Body of pancreas (tissue), 4 donors: ENCODE measurements around the gene RILPL2. TPM values are rescaled to one million over a fixed set of nuclear protein-coding genes. Genes with fewer than 3 reads are reported as not detected.
"Not testable (repeated sequence)": the region's sequence is repeated elsewhere in the genome, so short reads cannot be mapped to it uniquely, and the experiment has no call there.

Experiments used
- ATAC-seq: fragments of 150-250 bp; one replicate; pipeline ENCODE4 v1.9.1; 2016
- DNase-seq, 4 donors: peaks; one replicate each; pipeline ENCODE4 v3.0.0-alpha.2; 2019
- H3K27ac ChIP-seq, 4 donors: fragments of 200-600 bp; sonication (generic); 1 replicate in 3 of 4; 2 replicates in 1 of 4; pipeline versions ENCODE4 v1.5.1 to v1.6.1; 2016 to 2019; ENCODE audit warnings: mild to moderate bottlenecking in 1 of 4, mixed read lengths in 1 of 4, moderate library complexity in 1 of 4
- H3K27me3 ChIP-seq, 2 donors: fragments of 200-600 bp; sonication (generic); one replicate each; pipeline ENCODE4 v1.6.0; 2016; ENCODE audit warnings: mild to moderate bottlenecking in 1 of 2
- H3K36me3 ChIP-seq, 2 donors: fragments of 200-600 bp; sonication (generic); replicated peaks in 1 of 2; 2 replicates each; pipeline ENCODE4 v1.5.1; 2016; ENCODE audit warnings: low read depth in 2 of 2; ENCODE audit not compliant: insufficient read depth in 1 of 2
- H3K4me1 ChIP-seq: fragments of 200-600 bp; sonication (generic); one replicate; pipeline ENCODE4 v1.6.0; 2016
- H3K4me3 ChIP-seq, 2 donors: fragments of 200-600 bp; sonication (generic); 1 replicate in 1 of 2; 2 replicates in 1 of 2; pipeline ENCODE4 v1.5.1; 2016 to 2019
- H3K9me3 ChIP-seq, 3 donors: fragments of 200-600 bp; sonication (generic); 1 replicate in 2 of 3; 2 replicates in 1 of 3; pipeline ENCODE4 v1.5.1; 2016
- POLR2A ChIP-seq, 3 donors: fragments of 450-650 bp; IDR thresholded peaks; one replicate each; pipeline ENCODE4 v1.6.1; 2016; ENCODE audit warnings: antibody characterized with exemption in 3 of 3, mild to moderate bottlenecking in 2 of 3
- WGBS, 2 donors: methylation state at CpG; one replicate each; pipeline ENCODE4 v1.1.5; 2017; 5-methylcytosine and 5-hydroxymethylcytosine counted together
- intact Hi-C: fragments of 100-400 bp; cut with DNase I; formaldehyde crosslinking; loops from one replicate; pipeline ENCODE4 v1.15.1; 2023
- total RNA-seq, 2 donors: library from RNA; depleted of rRNA; stranded (reverse); fragments of >200 nt; gene quantifications; one replicate each; pipeline ENCODE4 v1.1.0, GENCODE V29; 2016
- TF ChIP-seq, protein P1 (sequence below), 7 experiments: fragments of 450-650 bp in 4 of 7; fragments of 200-600 bp in 3 of 7; sonication (generic) in 3 of 7; IDR thresholded peaks; one replicate each; pipeline ENCODE4 v1.5.1; 2016 to 2019; ENCODE audit warnings: antibody characterized with exemption in 7 of 7

RILPL2 gene
- total RNA-seq, 2 donors from 2014 or later, result 2.6 TPM

GRCh38 chr12:123427036-123427769 is 9.3 kb downstream of the RILPL2 start:
- Histone ChIP-seq H3K27me3 (no peaks in the 10 kb centered on the region), H3K27ac (no peak overlapping the region), H3K36me3 (peaks cover 0 to 2% of the 10 kb centered on the region in 2 donors), H3K4me1 (no peaks in the 10 kb centered on the region), H3K4me3 (no peak overlapping the region), H3K9me3 (no peaks in the 10 kb centered on the region)
- no peak for TF ChIP-seq POLR2A (IDR thresholded peaks at IDR 0.05)
- TF ChIP-seq, protein P1, sequence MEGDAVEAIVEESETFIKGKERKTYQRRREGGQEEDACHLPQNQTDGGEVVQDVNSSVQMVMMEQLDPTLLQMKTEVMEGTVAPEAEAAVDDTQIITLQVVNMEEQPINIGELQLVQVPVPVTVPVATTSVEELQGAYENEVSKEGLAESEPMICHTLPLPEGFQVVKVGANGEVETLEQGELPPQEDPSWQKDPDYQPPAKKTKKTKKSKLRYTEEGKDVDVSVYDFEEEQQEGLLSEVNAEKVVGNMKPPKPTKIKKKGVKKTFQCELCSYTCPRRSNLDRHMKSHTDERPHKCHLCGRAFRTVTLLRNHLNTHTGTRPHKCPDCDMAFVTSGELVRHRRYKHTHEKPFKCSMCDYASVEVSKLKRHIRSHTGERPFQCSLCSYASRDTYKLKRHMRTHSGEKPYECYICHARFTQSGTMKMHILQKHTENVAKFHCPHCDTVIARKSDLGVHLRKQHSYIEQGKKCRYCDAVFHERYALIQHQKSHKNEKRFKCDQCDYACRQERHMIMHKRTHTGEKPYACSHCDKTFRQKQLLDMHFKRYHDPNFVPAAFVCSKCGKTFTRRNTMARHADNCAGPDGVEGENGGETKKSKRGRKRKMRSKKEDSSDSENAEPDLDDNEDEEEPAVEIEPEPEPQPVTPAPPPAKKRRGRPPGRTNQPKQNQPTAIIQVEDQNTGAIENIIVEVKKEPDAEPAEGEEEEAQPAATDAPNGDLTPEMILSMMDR (IDR thresholded peaks at IDR 0.05), result no peak
- 88 to 100% methylated on average over 5 to 8 of the region's 8 CpGs for WGBS, 2 donors
- ATAC-seq (no peak), DNase-seq (no peak)
- intact Hi-C loops, result no loop called here

- Histone ChIP-seq H3K9me3 (no peaks in the 10 kb centered on the region), H3K27ac (no peak overlapping the region), H3K36me3 (no peaks in the 10 kb centered on the region), H3K4me1 (no peaks in the 10 kb centered on the region), H3K27me3 (no peaks in the 10 kb centered on the region), H3K4me3 (no peak overlapping the region)
- TF ChIP-seq, protein P1 (IDR thresholded peaks at IDR 0.05), result no peak
- no peak for TF ChIP-seq POLR2A (IDR thresholded peaks at IDR 0.05)
- intact Hi-C loops, result no loop called here
- DNase-seq, result no peak
- ATAC-seq, result no peak
- 91 to 100% methylated on average over 2 of the region's 2 CpGs for WGBS, 2 donors
Measured at GRCh38 chr12:123421314-123421713, 15.2 kb downstream of the RILPL2 start.

DNA sequence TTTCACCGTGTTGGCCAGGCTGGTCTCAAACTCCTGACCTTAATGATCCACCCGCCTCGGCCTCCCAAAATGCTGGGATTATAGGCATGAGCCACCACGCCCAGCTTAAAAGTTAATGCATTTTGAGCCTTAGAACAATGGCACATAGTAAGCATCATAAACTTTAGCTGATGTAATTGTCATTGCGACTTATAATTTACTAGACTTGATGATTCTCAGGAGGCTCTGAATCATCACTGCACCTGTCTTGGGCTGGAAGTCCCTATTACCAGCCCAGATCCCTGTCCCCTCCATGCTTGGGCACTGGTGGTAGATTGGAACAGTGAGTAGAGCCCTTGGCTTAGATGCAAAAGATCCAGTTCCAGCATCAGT is 26.5 kb downstream of the RILPL2 start:
- ATAC-seq (no peak), DNase-seq (no peak)
- WGBS, 2 donors, result 96 to 97% methylated on average over 4 to 5 of the region's 5 CpGs
- H3K36me3 ChIP-seq, result peaks cover 0 to 3% of the 10 kb centered on the region in 2 donors
- H3K4me3 ChIP-seq, result no peak overlapping the region
- no peak for TF ChIP-seq POLR2A (IDR thresholded peaks at IDR 0.05)
- TF ChIP-seq, protein P1 (IDR thresholded peaks at IDR 0.05), result no peak
- no peaks in the 10 kb centered on the region for H3K9me3 ChIP-seq
- no peaks in the 10 kb centered on the region for H3K4me1 ChIP-seq
- intact Hi-C loops, result no loop called here
- no peaks in the 10 kb centered on the region for H3K27me3 ChIP-seq
- H3K27ac ChIP-seq, result no peak overlapping the region

DNA sequence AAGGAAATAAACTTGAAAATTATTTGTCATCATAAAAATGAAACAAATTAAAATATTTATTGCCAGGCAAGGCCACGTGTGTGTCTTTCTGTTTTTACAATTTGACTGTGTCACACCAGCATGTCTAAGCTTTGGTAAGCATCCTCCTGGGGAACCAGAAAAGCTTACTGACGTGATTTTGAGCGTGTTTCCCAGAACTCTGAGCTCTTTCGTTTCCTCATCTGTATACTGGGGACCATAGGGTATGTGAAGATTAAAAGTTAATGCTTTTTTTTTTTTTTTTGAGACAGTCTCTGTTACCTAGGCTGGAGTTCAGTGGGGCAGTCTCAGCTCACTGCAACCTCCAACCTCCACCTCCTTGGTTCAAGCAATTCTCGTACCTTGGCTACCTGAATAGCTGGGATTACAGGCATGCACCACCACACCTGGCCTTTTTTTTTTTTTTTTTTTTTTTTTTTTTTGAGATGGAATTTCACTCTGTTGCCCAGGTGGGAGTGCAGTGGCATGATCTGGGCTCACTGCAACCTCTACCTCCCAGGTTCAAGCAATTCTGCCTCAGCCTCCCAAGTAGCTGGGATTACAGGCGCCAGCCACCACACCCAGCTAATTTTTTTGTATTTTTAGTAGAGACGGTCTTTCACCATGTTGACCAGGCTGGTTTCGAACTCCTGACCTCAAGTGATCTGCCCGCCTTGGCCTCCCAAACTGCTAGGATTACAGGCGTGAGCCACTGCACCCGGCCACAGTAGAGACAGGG is 27.0 kb downstream of the RILPL2 start:
- H3K4me3 ChIP-seq, H3K27me3 ChIP-seq, intact Hi-C loops, ATAC-seq, H3K4me1 ChIP-seq, H3K27ac ChIP-seq, DNase-seq, H3K36me3 ChIP-seq, H3K9me3 ChIP-seq: not testable (repeated sequence)
- 90 to 96% methylated on average over 11 of the region's 11 CpGs for WGBS, 2 donors

DNA sequence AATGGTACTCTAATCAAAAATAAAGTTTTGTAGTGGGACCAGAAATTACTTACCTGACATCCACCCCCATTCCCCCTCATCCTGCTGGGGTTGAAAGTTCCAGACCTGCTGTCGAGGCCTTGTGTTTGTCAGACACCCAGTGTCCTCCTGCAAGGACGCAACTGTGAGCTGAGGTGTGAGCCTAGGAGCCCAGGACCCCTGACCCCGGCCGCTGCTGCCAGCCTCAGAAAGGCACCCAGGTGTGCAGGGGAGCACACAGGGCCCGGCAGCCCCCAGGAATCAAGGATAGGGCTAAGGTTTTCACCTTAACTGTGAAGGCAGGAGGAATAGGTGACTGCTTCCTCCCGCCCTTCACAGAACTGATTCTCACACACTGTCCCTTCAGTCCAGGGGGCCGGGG is 27.9 kb downstream of the RILPL2 start:
- H3K9me3 ChIP-seq, H3K4me3 ChIP-seq, ATAC-seq, DNase-seq, H3K4me1 ChIP-seq, H3K27ac ChIP-seq, intact Hi-C loops, H3K27me3 ChIP-seq: not testable (repeated sequence)
- 97 to 100% methylated on average over 1 to 6 of the region's 7 CpGs for WGBS, 2 donors
- peaks cover 0 to 13% of the 10 kb centered on the region in 2 donors for H3K36me3 ChIP-seq

GRCh38 chr12:123407934-123408333 is 28.6 kb downstream of the RILPL2 start:
- H3K27ac ChIP-seq, H3K9me3 ChIP-seq, H3K4me1 ChIP-seq, H3K4me3 ChIP-seq, intact Hi-C loops, DNase-seq, ATAC-seq, H3K27me3 ChIP-seq: not testable (repeated sequence)
- WGBS, 2 donors, result 75 to 84% methylated on average over 12 of the region's 15 CpGs
- H3K36me3 ChIP-seq, result peaks cover 0 to 18% of the 10 kb centered on the region in 2 donors

DNA sequence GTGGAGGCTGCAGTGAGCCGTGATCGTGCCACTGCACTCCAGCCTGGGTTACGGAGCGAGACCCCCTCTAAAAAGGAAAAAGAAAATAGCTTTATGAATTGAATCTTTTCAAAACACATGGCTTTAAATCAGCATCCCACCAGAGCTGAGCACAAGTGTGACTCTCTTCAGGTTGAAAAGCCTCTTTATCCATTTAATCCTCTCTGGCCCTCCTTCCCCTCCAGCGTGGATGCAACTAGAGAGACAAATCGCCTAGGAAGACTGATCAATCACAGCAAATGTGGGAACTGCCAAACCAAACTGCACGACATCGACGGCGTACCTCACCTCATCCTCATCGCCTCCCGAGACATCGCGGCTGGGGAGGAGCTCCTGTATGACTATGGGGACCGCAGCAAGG is 29.2 kb downstream of the RILPL2 start:
- H3K4me1 ChIP-seq, DNase-seq, intact Hi-C loops, ATAC-seq, H3K9me3 ChIP-seq, H3K27me3 ChIP-seq, H3K27ac ChIP-seq, H3K4me3 ChIP-seq: not testable (repeated sequence)
- H3K36me3 ChIP-seq, result peaks cover 0 to 18% of the 10 kb centered on the region in 2 donors
- WGBS, 2 donors, result 93 to 97% methylated on average over 12 to 15 of the region's 15 CpGs
